HepG2 (cell line): Measurements from ENCODE around the gene C10orf120. TPM values are rescaled to one million over a fixed set of nuclear protein-coding genes. Genes with fewer than 3 reads are reported as not detected.

Source experiments
- ATAC-seq: fragments of 200-7000 bp; cut with Tn5 transposase; 3 replicates; pipeline ENCODE4 v1.9.1; 2020; ENCODE audit warnings: mild to moderate bottlenecking, moderate library complexity
- BruUV-seq: library from RNA; stranded (reverse); fragments of 400-500 nt; replicated peaks from 2 replicates; lab custom pipeline; 2021; lab: Mats Ljungman, UMichigan
- CTCF ChIA-PET: fragments of 300-600 bp; formaldehyde crosslinking; extraction: SDS; loops from one replicate; lab custom pipeline; 2021; ENCODE audit warnings: low total read pairs, inconsistent platforms, low intra/inter-chr PET ratio; lab: Yijun Ruan, JAX
- POLR2A ChIA-PET: fragments of 350-600 bp; sonication (Branson Sonifier 250); formaldehyde crosslinking; loops from one replicate; lab custom pipeline; 2020; ENCODE audit warnings: antibody characterized with exemption, inconsistent platforms; lab: Yijun Ruan, JAX
- DNase-seq: peaks from one replicate; pipeline ENCODE4 v3.0.0-alpha.2; 2015; ENCODE audit warnings: low spot score
- FAIRE-seq: peaks from 3 replicates; lab custom pipeline; 2011; peaks lifted over from hg19 to GRCh38; lab: Jason Lieb, UNC
- H2AFZ ChIP-seq: one replicate; pipeline ENCODE4 v1.6.1; 2011; ENCODE audit warnings: low read length, inconsistent platforms
- H3K27ac ChIP-seq: fragments of 300-600 bp; 3 replicates; pipeline ENCODE4 v1.8.0; 2011; ENCODE audit warnings: mixed run types, mild to moderate bottlenecking, mixed read lengths, low read length, inconsistent platforms; ENCODE audit not compliant: insufficient read depth; ENCODE audit errors: extremely low read length
- H3K27me3 ChIP-seq, 2 experiments: fragments of 200-600 bp in 1 of 2; 2 replicates in 1 of 2; 3 replicates in 1 of 2; pipeline versions ENCODE4 v1.6.0 to v1.8.0; 2011; ENCODE audit warnings: low read length in 2 of 2, mild to moderate bottlenecking in 2 of 2, moderate library complexity in 2 of 2, inconsistent platforms in 1 of 2; ENCODE audit not compliant: insufficient read depth in 2 of 2, control insufficient read depth in 1 of 2
- H3K36me3 ChIP-seq, 2 experiments: fragments of 200-600 bp in 1 of 2; replicated peaks in 1 of 2; 2 replicates in 1 of 2; 3 replicates in 1 of 2; pipeline versions ENCODE4 v1.5.1 to v1.8.0; 2011; ENCODE audit warnings: low read length in 2 of 2, inconsistent platforms in 1 of 2; ENCODE audit not compliant: insufficient read depth in 2 of 2, control insufficient read depth in 1 of 2
- H3K4me1 ChIP-seq: 2 replicates; pipeline ENCODE4 v1.5.1; 2012; ENCODE audit warnings: low read length, inconsistent platforms; ENCODE audit not compliant: insufficient read depth
- H3K4me2 ChIP-seq: 2 replicates; pipeline ENCODE4 v1.6.0; 2011; ENCODE audit warnings: low read depth, low read length, inconsistent platforms
- H3K4me3 ChIP-seq, 3 experiments: fragments of 200-600 bp in 1 of 3; sonication (generic), shearing (Covaris generic) in 1 of 3; replicated peaks in 1 of 3; 2 replicates each; pipeline ENCODE4 v1.5.1; 2011 to 2016; ENCODE audit warnings: low read length in 3 of 3, inconsistent platforms in 2 of 3, low read depth in 2 of 3, mild to moderate bottlenecking in 2 of 3, control low read depth in 1 of 3, mixed read lengths in 1 of 3; ENCODE audit not compliant: insufficient read depth in 1 of 3
- H3K79me2 ChIP-seq: one replicate; pipeline ENCODE4 v1.6.1; 2011; ENCODE audit warnings: low read length, inconsistent platforms; ENCODE audit not compliant: insufficient read depth
- H3K9ac ChIP-seq: 2 replicates; pipeline ENCODE4 v1.6.0; 2011; ENCODE audit warnings: mild to moderate bottlenecking, low read depth, low read length, inconsistent platforms; ENCODE audit not compliant: insufficient read depth
- H3K9me3 ChIP-seq: 2 replicates; pipeline ENCODE4 v1.5.1; 2012; ENCODE audit warnings: mild to moderate bottlenecking, low read length
- H4K20me1 ChIP-seq: 2 replicates; pipeline ENCODE4 v1.6.0; 2011; ENCODE audit warnings: inconsistent platforms, mild to moderate bottlenecking, low read length, moderate library complexity; ENCODE audit not compliant: insufficient read depth
- ARHGAP35 ChIP-seq: sonication (generic); formaldehyde crosslinking; IDR thresholded peaks from 2 replicates; pipeline ENCODE4 v1.9.0; 2022; ENCODE audit warnings: mild to moderate bottlenecking, inconsistent platforms, moderate library complexity, missing genetic modification reagents, borderline replicate concordance
- HDAC2 ChIP-seq: sonication (generic); formaldehyde crosslinking; IDR thresholded peaks from 2 replicates; pipeline ENCODE4 v1.4.0; 2020; ENCODE audit warnings: missing genetic modification reagents
- HNF1B ChIP-seq: sonication (generic); formaldehyde crosslinking; IDR thresholded peaks from 2 replicates; pipeline ENCODE4 v1.5.1; 2020; ENCODE audit warnings: mild to moderate bottlenecking, moderate library complexity, missing genetic modification reagents
- MED1 ChIP-seq: sonication (generic); formaldehyde crosslinking; IDR thresholded peaks from 2 replicates; pipeline ENCODE4 v1.4.0; 2020; ENCODE audit warnings: missing genetic modification reagents
- MTF2 ChIP-seq: sonication (generic); formaldehyde crosslinking; IDR thresholded peaks from 2 replicates; pipeline ENCODE4 v1.5.0; 2020; ENCODE audit warnings: missing genetic modification reagents, borderline replicate concordance
- NCOA5 ChIP-seq: sonication (generic); formaldehyde crosslinking; IDR thresholded peaks from 2 replicates; pipeline ENCODE4 v1.4.0; 2020; ENCODE audit warnings: missing genetic modification reagents
- PAWR ChIP-seq: sonication (generic); formaldehyde crosslinking; IDR thresholded peaks from 2 replicates; pipeline ENCODE4 v1.4.0; 2020; ENCODE audit warnings: missing genetic modification reagents, mild to moderate bottlenecking, borderline replicate concordance
- SSRP1 ChIP-seq: IDR thresholded peaks from 2 replicates; pipeline ENCODE4 v1.6.1; 2016; ENCODE audit warnings: control low read depth
- ZC3H13 ChIP-seq: sonication (generic); formaldehyde crosslinking; IDR thresholded peaks from 2 replicates; pipeline ENCODE4 v1.8.1; 2023; ENCODE audit warnings: mild to moderate bottlenecking, missing genetic modification reagents, moderate library complexity
- ZNF550 ChIP-seq: sonication (generic); formaldehyde crosslinking; IDR thresholded peaks from 2 replicates; pipeline ENCODE4 v1.4.0; 2020; ENCODE audit warnings: mild to moderate bottlenecking, missing genetic modification reagents, borderline replicate concordance
- ZNF660 ChIP-seq: sonication (generic); formaldehyde crosslinking; IDR thresholded peaks from 2 replicates; pipeline ENCODE4 v1.5.1; 2020; ENCODE audit warnings: mild to moderate bottlenecking, low read depth, missing genetic modification reagents, borderline replicate concordance
- ZNF773 ChIP-seq: sonication (generic); formaldehyde crosslinking; IDR thresholded peaks from 2 replicates; pipeline ENCODE4 v1.4.0; 2020; ENCODE audit warnings: missing genetic modification reagents, borderline replicate concordance
- ZNF850 ChIP-seq: sonication (generic); formaldehyde crosslinking; conservative IDR thresholded peaks from 2 replicates; pipeline ENCODE4 v1.9.0; 2021; ENCODE audit warnings: mild to moderate bottlenecking, missing genetic modification reagents
- WGBS: methylation state at CpG from one replicate; pipeline ENCODE4 v1.1.6; 2017; ENCODE audit warnings: low lambda C conversion rate; 5-methylcytosine and 5-hydroxymethylcytosine counted together
- in situ Hi-C: cut with HindIII; loops from 2 replicates; pipeline ENCODE4 v1.10.0; 2017; ENCODE audit warnings: low pct_unique_long_range_greater_than_20kb; ENCODE audit not compliant: extremely low pct_ligation_motif_present
- intact Hi-C: fragments of 100-400 bp; cut with micrococcal nuclease; formaldehyde crosslinking; loops from one replicate; pipeline ENCODE4 v1.10.0; 2022; ENCODE audit not compliant: unreplicated experiment
- polyA plus RNA-seq, 8 experiments: library from polyadenylated mRNA; depleted of rRNA in 3 of 8; stranded (reverse) in 7 of 8; unstranded in 1 of 8; fragments of >200 nt; fragmentation: Illumina TruSeq in 4 of 8; extraction: Trizol in 4 of 8; gene quantifications; 2 replicates each; pipeline versions ENCODE4 v1.2.1 to v1.2.3, GENCODE V29; 2011 to 2016; ENCODE audit warnings: low read depth in 4 of 8, missing spikeins in 1 of 8, mixed read lengths in 1 of 8; ENCODE audit not compliant: insufficient read depth in 1 of 8
- total RNA-seq, 5 experiments: library from RNA; depleted of rRNA; stranded (reverse); fragments of >200 nt; fragmentation: Illumina TruSeq; extraction: Trizol; gene quantifications; 2 replicates each; pipeline ENCODE4 v1.2.3, GENCODE V29; 2016; ENCODE audit warnings: low read depth in 1 of 5
- TF ChIP-seq, protein P1 (sequence below): sonication (generic); formaldehyde crosslinking; IDR thresholded peaks from 2 replicates; pipeline ENCODE4 v1.9.0; 2021; ENCODE audit warnings: missing genetic modification reagents, borderline replicate concordance

Gene C10orf120
- total and polyA plus RNA-seq, 2 of the 13 experiments (the other 11 are each of a cell fraction or from before 2014, with no cell fraction given), result not detected

- no TSS peak for BruUV-seq
- CTCF ChIA-PET, result no interaction called here
- no peaks in the 10 kb centered on the region for H3K79me2 ChIP-seq
- intact Hi-C loops (no loop called here), in situ Hi-C loops (no loop called here)
- H4K20me1 ChIP-seq, result no peaks in the 10 kb centered on the region
- POLR2A ChIA-PET, result no interaction called here
- no peak overlapping the region for H3K4me3 ChIP-seq
- H3K36me3 ChIP-seq, result no peaks in the 10 kb centered on the region
- H3K27me3 ChIP-seq, result peaks cover 4 to 48% of the 10 kb centered on the region in 2 experiments; a peak in 3 of 5 replicates
- no peak overlapping the region for H2AFZ ChIP-seq
- H3K4me2 ChIP-seq, result no peak overlapping the region
- H3K9ac ChIP-seq, result no peak overlapping the region
- no peak overlapping the region for H3K27ac ChIP-seq
- no peaks in the 10 kb centered on the region for H3K9me3 ChIP-seq
- DNase-seq, result no peak
- FAIRE-seq, result no peak
- 15% methylated on average over 9 of the region's 9 CpGs for WGBS
- no peak for ATAC-seq
- H3K4me1 ChIP-seq, result no peaks in the 10 kb centered on the region
- no peak for TF ChIP-seq SSRP1 (CRISPR knock-in tag)
- no peak for TF ChIP-seq NCOA5
These were observed 43.9 kb downstream of the C10orf120 start for GRCh38 chr10:122655524-122656307.

GRCh38 chr10:122650331-122650730, 49.3 kb downstream of the C10orf120 start:
- Histone ChIP-seq H3K9me3 (no peaks in the 10 kb centered on the region), H3K79me2 (no peaks in the 10 kb centered on the region), H3K36me3 (no peaks in the 10 kb centered on the region), H3K4me3 (no peak overlapping the region), H3K9ac (no peak overlapping the region), H3K27me3 (peaks cover 2 to 8% of the 10 kb centered on the region in 2 experiments; a peak in 2 of 5 replicates), H3K4me2 (no peak overlapping the region), H3K27ac (no peak overlapping the region), H2AFZ (no peak overlapping the region), H3K4me1 (no peaks in the 10 kb centered on the region), H4K20me1 (no peaks in the 10 kb centered on the region)
- CTCF ChIA-PET, result no interaction called here
- FAIRE-seq, result no peak
- in situ Hi-C loops (no loop called here), intact Hi-C loops (no loop called here)
- no TSS peak for BruUV-seq
- POLR2A ChIA-PET, result no interaction called here
- no peak for DNase-seq
- 0% methylated on average over 2 of the region's 2 CpGs for WGBS
- no peak for ATAC-seq
- TF ChIP-seq PAWR (no peak), ZNF550 (CRISPR knock-in tag) (no peak), ZC3H13 (CRISPR knock-in tag) (no peak), ZNF850 (CRISPR knock-in tag) (no peak), HDAC2 (CRISPR knock-in tag) (no peak), ARHGAP35 (CRISPR knock-in tag) (no peak), HNF1B (CRISPR knock-in tag) (no peak), ZNF660 (no peak), MED1 (CRISPR knock-in tag) (no peak), ZNF773 (CRISPR knock-in tag) (no peak), MTF2 (CRISPR knock-in tag) (no peak)
- TF ChIP-seq, protein P1, sequence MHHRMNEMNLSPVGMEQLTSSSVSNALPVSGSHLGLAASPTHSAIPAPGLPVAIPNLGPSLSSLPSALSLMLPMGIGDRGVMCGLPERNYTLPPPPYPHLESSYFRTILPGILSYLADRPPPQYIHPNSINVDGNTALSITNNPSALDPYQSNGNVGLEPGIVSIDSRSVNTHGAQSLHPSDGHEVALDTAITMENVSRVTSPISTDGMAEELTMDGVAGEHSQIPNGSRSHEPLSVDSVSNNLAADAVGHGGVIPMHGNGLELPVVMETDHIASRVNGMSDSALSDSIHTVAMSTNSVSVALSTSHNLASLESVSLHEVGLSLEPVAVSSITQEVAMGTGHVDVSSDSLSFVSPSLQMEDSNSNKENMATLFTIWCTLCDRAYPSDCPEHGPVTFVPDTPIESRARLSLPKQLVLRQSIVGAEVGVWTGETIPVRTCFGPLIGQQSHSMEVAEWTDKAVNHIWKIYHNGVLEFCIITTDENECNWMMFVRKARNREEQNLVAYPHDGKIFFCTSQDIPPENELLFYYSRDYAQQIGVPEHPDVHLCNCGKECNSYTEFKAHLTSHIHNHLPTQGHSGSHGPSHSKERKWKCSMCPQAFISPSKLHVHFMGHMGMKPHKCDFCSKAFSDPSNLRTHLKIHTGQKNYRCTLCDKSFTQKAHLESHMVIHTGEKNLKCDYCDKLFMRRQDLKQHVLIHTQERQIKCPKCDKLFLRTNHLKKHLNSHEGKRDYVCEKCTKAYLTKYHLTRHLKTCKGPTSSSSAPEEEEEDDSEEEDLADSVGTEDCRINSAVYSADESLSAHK (CRISPR knock-in tag), result no peak
